ENCODE measurements around the gene AR. TPM values are rescaled to one million over a fixed set of nuclear protein-coding genes. Genes with fewer than 3 reads are reported as not detected.

AR gene
- total RNA-seq, 2 donors from 2014 or later: 0.67 to 0.98 TPM

GRCh38 chrX:67587946-67588624 lies 44.3 kb downstream of the AR start:
- intact Hi-C loops (cut with DNase I): no loop called here
- Histone ChIP-seq H3K9ac (ENCODE audit: low read depth in 2 of 2, low read length in 2 of 2) (no peak overlapping the region), H3K27ac (no peak overlapping the region), H3K36me3 (no peaks in the 10 kb centered on the region), H3K27me3 (no peaks in the 10 kb centered on the region), H3K4me3 (no peak overlapping the region), H3K4me1 (no peaks in the 10 kb centered on the region), H3K9me3 (no peaks in the 10 kb centered on the region)
- TF ChIP-seq CTCF (IDR thresholded peaks at IDR 0.05): no peak
- no peak for DNase-seq

GRCh38 chrX:67596839-67597790 lies 53.3 kb downstream of the AR start:
- Histone ChIP-seq H3K36me3 (no peaks in the 10 kb centered on the region), H3K9ac (ENCODE audit: low read depth in 2 of 2, low read length in 2 of 2) (no peak overlapping the region), H3K9me3 (no peaks in the 10 kb centered on the region), H3K4me1 (no peaks in the 10 kb centered on the region), H3K27me3 (no peaks in the 10 kb centered on the region), H3K4me3 (no peak overlapping the region), H3K27ac (no peak overlapping the region)
- intact Hi-C loops (cut with DNase I): no loop called here
- no peak for DNase-seq
- TF ChIP-seq CTCF (IDR thresholded peaks at IDR 0.05): no peak

- DNase-seq: no peak
- no peaks in the 10 kb centered on the region for H3K27me3 ChIP-seq
- H3K4me1 ChIP-seq: no peaks in the 10 kb centered on the region
- no peaks in the 10 kb centered on the region for H3K9me3 ChIP-seq
- no peak overlapping the region for H3K4me3 ChIP-seq
- no peak for TF ChIP-seq CTCF (IDR thresholded peaks at IDR 0.05)
- no peak overlapping the region for H3K27ac ChIP-seq
- H3K9ac ChIP-seq (ENCODE audit: low read depth in 2 of 2, low read length in 2 of 2): no peak overlapping the region
- no peaks in the 10 kb centered on the region for H3K36me3 ChIP-seq
- intact Hi-C loops (cut with DNase I): no loop called here
These were observed 55.7 kb downstream of the AR start for GRCh38 chrX:67599532-67599931.

GRCh38 chrX:67601771-67602170 lies 58.0 kb downstream of the AR start:
- Histone ChIP-seq H3K27ac (no peak overlapping the region), H3K36me3 (no peaks in the 10 kb centered on the region), H3K4me1 (no peaks in the 10 kb centered on the region), H3K27me3 (no peaks in the 10 kb centered on the region), H3K9ac (ENCODE audit: low read depth in 2 of 2, low read length in 2 of 2) (no peak overlapping the region), H3K4me3 (no peak overlapping the region), H3K9me3 (no peaks in the 10 kb centered on the region)
- no peak for TF ChIP-seq CTCF (IDR thresholded peaks at IDR 0.05)
- no peak for DNase-seq
- intact Hi-C loops (cut with DNase I): no loop called here

GRCh38 chrX:67604979-67605703 lies 61.3 kb downstream of the AR start:
- no peaks in the 10 kb centered on the region for H3K4me1 ChIP-seq
- DNase-seq: no peak
- H3K4me3 ChIP-seq: no peak overlapping the region
- no peak overlapping the region for H3K9ac ChIP-seq (ENCODE audit: low read depth in 2 of 2, low read length in 2 of 2)
- H3K36me3 ChIP-seq: no peaks in the 10 kb centered on the region
- no peaks in the 10 kb centered on the region for H3K27me3 ChIP-seq
- H3K9me3 ChIP-seq: no peaks in the 10 kb centered on the region
- intact Hi-C loops (cut with DNase I): no loop called here
- no peak overlapping the region for H3K27ac ChIP-seq
- no peak for TF ChIP-seq CTCF (IDR thresholded peaks at IDR 0.05)

All from colonic mucosa (tissue), 4 donors.